Spleen (tissue), 11 donors: ENCODE measurements around the gene PHF20. TPM values are rescaled to one million over a fixed set of nuclear protein-coding genes. Genes with fewer than 3 reads are reported as not detected.

Experiments used
- DNase-seq: peaks from one replicate; pipeline ENCODE4 v3.0.0-alpha.2; 2020
- H3K27ac ChIP-seq, 8 donors: fragments of 200-600 bp; sonication (generic) in 7 of 8; 1 replicate in 4 of 8; 2 replicates in 4 of 8; pipeline versions ENCODE4 v1.5.0 to v1.8.0; 2016 to 2021; ENCODE audit warnings: inconsistent platforms in 4 of 8, mild to moderate bottlenecking in 4 of 8, moderate library complexity in 1 of 8
- H3K27me3 ChIP-seq, 7 donors: fragments of 200-600 bp; sonication (generic) in 6 of 7; replicated peaks in 1 of 7; 1 replicate in 4 of 7; 2 replicates in 3 of 7; pipeline versions ENCODE4 v1.5.0 to v1.8.0; 2016 to 2021; ENCODE audit warnings: inconsistent platforms in 3 of 7, mild to moderate bottlenecking in 1 of 7
- H3K36me3 ChIP-seq, 6 donors: fragments of 200-600 bp; sonication (generic) in 5 of 6; 1 replicate in 4 of 6; 2 replicates in 2 of 6; pipeline versions ENCODE4 v1.5.0 to v1.8.0; 2016 to 2021; ENCODE audit warnings: inconsistent platforms in 2 of 6
- H3K4me1 ChIP-seq, 6 donors: fragments of 200-600 bp; sonication (generic) in 5 of 6; 1 replicate in 3 of 6; 2 replicates in 3 of 6; pipeline versions ENCODE4 v1.5.0 to v1.8.0; 2016 to 2021; ENCODE audit warnings: inconsistent platforms in 3 of 6
- H3K4me3 ChIP-seq, 8 donors: fragments of 200-600 bp; sonication (generic) in 7 of 8; 1 replicate in 4 of 8; 2 replicates in 4 of 8; pipeline versions ENCODE4 v1.5.0 to v1.8.0; 2016 to 2021; ENCODE audit warnings: inconsistent platforms in 4 of 8, mild to moderate bottlenecking in 4 of 8, moderate library complexity in 2 of 8
- H3K9me3 ChIP-seq, 8 donors: fragments of 200-600 bp; sonication (generic) in 7 of 8; 1 replicate in 4 of 8; 2 replicates in 4 of 8; pipeline versions ENCODE4 v1.5.0 to v1.8.0; 2016 to 2021; ENCODE audit warnings: inconsistent platforms in 4 of 8
- CTCF ChIP-seq, 11 experiments: fragments of 200-600 bp in 7 of 11; fragments of 450-650 bp in 4 of 11; sonication (generic) in 4 of 11; IDR thresholded peaks in 8 of 11; conservative IDR thresholded peaks in 3 of 11; 1 replicate in 7 of 11; 2 replicates in 4 of 11; pipeline versions ENCODE4 v1.4.0 to v1.8.0; 2016 to 2021; ENCODE audit warnings: antibody characterized with exemption in 11 of 11, inconsistent platforms in 4 of 11, mild to moderate bottlenecking in 1 of 11
- POLR2A ChIP-seq, 3 donors: fragments of 450-650 bp; IDR thresholded peaks; one replicate each; pipeline ENCODE4 v1.5.1; 2017; ENCODE audit warnings: antibody characterized with exemption in 3 of 3, mild to moderate bottlenecking in 1 of 3
- POLR2AphosphoS5 ChIP-seq, 3 donors: sonication (generic); formaldehyde crosslinking; IDR thresholded peaks; one replicate each; pipeline ENCODE4 v1.5.1; 2017; ENCODE audit warnings: antibody characterized with exemption in 3 of 3
- WGBS, 5 donors: extraction: QIAGEN DNeasy Blood & Tissue Kit in 3 of 5; methylation state at CpG; one replicate each; pipeline versions ENCODE4 v1.1.5 to v1.1.7; 2013 to 2018; 5-methylcytosine and 5-hydroxymethylcytosine counted together
- intact Hi-C: fragments of 100-400 bp; cut with DNase I; formaldehyde crosslinking; loops from one replicate; pipeline ENCODE4 v1.15.0; 2023; ENCODE audit warnings: low total_unique reads
- polyA plus RNA-seq, 3 donors: library from polyadenylated mRNA; stranded (reverse); fragments of 200-250 nt; gene quantifications; one replicate each; pipeline ENCODE4 v1.2.1, GENCODE V29; 2013
- total RNA-seq, 7 donors: library from RNA; depleted of rRNA in 3 of 7; stranded (reverse); fragments of >200 nt in 3 of 7; fragmentation: NEBNext Ultra II Directional in 4 of 7; extraction: Animal tissue kit (Norgen Biotek cat#: 25700) in 4 of 7; gene quantifications; one replicate each; pipeline versions ENCODE4 v1.1.0 to v1.2.1, GENCODE V29; 2016 to 2021
- donor health status: healthy with polysubstance abuse.
- donor health status: DM: no; HTN: no; CAD: no; lungs with moderate emphysema.
- donor health status: DM: no; HTN: no; CAD: no.
- donor health status: Bipolar disorder and iron deficiency.
- donor health status: healthy.
- donor health status: DM: no; HTN: no; CAD: no.
- donor health status: DM: yes; HTN: yes; CAD: no.

The PHF20 gene
- total and polyA plus RNA-seq, 10 donors, result 40.0 to 89.9 (median 57.4) TPM

GRCh38 chr20:35981969-35982368, 210.2 kb downstream of the PHF20 start:
- 50 to 67% (median 63%) methylated on average over 3 of the region's 3 CpGs for whole genome bisulfite sequencing, 5 donors
- no peak for DNase-seq
- no peaks in the 10 kb centered on the region for H3K27me3 ChIP-seq
- no peak overlapping the region for H3K27ac ChIP-seq
- intact Hi-C loops, result no loop called here
- H3K9me3 ChIP-seq, result no peaks in the 10 kb centered on the region
- H3K4me3 ChIP-seq, result no peak overlapping the region
- no peaks in the 10 kb centered on the region for H3K4me1 ChIP-seq
- TF ChIP-seq POLR2AphosphoS5 (IDR thresholded peaks at IDR 0.05), result no peak
- H3K36me3 ChIP-seq, result no peaks in the 10 kb centered on the region

- Histone ChIP-seq H3K4me1 (no peaks in the 10 kb centered on the region), H3K27me3 (no peaks in the 10 kb centered on the region), H3K36me3 (no peaks in the 10 kb centered on the region), H3K9me3 (no peaks in the 10 kb centered on the region), H3K4me3 (no peak overlapping the region), H3K27ac (no peak overlapping the region)
- DNase-seq, result no peak
- intact Hi-C loops, result no loop called here
- TF ChIP-seq POLR2AphosphoS5 (IDR thresholded peaks at IDR 0.05), result no peak
- TF ChIP-seq CTCF (IDR thresholded peaks at IDR 0.05 in 8 of 11, conservative IDR thresholded peaks at IDR 0.05 in 3 of 11), result no peak
- TF ChIP-seq POLR2A (IDR thresholded peaks at IDR 0.05), result no peak
- 42 to 69% (median 57%) methylated on average over 6 of the region's 6 CpGs for WGBS, 5 donors
Observed at GRCh38 chr20:35984382-35984781, 212.6 kb downstream of the PHF20 start.

GRCh38 chr20:35985806-35986205, 214.0 kb downstream of the PHF20 start:
- no peak overlapping the region for H3K27ac ChIP-seq
- no peak for DNase-seq
- no peaks in the 10 kb centered on the region for H3K4me1 ChIP-seq
- no peaks in the 10 kb centered on the region for H3K36me3 ChIP-seq
- H3K27me3 ChIP-seq, result no peaks in the 10 kb centered on the region
- intact Hi-C loops, result no loop called here
- H3K4me3 ChIP-seq, result no peak overlapping the region
- TF ChIP-seq POLR2A (IDR thresholded peaks at IDR 0.05), result no peak
- no peak for TF ChIP-seq POLR2AphosphoS5 (IDR thresholded peaks at IDR 0.05)
- no peak for TF ChIP-seq CTCF (IDR thresholded peaks at IDR 0.05 in 8 of 11, conservative IDR thresholded peaks at IDR 0.05 in 3 of 11)
- no peaks in the 10 kb centered on the region for H3K9me3 ChIP-seq
- WGBS, 5 donors, result 83 to 91% (median 86%) methylated on average over 2 of the region's 2 CpGs

GRCh38 chr20:35988910-35989463, 217.2 kb downstream of the PHF20 start:
- intact Hi-C loops, result no loop called here
- Histone ChIP-seq H3K9me3 (no peaks in the 10 kb centered on the region), H3K27me3 (no peaks in the 10 kb centered on the region), H3K27ac (no peak overlapping the region), H3K36me3 (no peaks in the 10 kb centered on the region), H3K4me3 (no peak overlapping the region), H3K4me1 (peaks cover 0 to 7% (median 2%) of the 10 kb centered on the region in 6 donors)
- TF ChIP-seq POLR2A (IDR thresholded peaks at IDR 0.05), result no peak
- DNase-seq, result no peak
- 70 to 93% (median 84%) methylated on average over 2 of the region's 2 CpGs for WGBS, 5 donors

GRCh38 chr20:35991142-35991771, 219.4 kb downstream of the PHF20 start:
- TF ChIP-seq POLR2A (IDR thresholded peaks at IDR 0.05) (no peak), CTCF (IDR thresholded peaks at IDR 0.05 in 8 of 11, conservative IDR thresholded peaks at IDR 0.05 in 3 of 11) (peak in 3 of 11 experiments; percentile 15 to 34 (median 32)), POLR2AphosphoS5 (IDR thresholded peaks at IDR 0.05) (no peak)
- Histone ChIP-seq H3K4me3 (no peak overlapping the region), H3K27me3 (no peaks in the 10 kb centered on the region), H3K4me1 (peaks cover 0 to 14% (median 5%) of the 10 kb centered on the region in 6 donors), H3K9me3 (no peaks in the 10 kb centered on the region), H3K36me3 (no peaks in the 10 kb centered on the region), H3K27ac (no peak overlapping the region)
- peak; percentile 46 for DNase-seq
- WGBS, 5 donors, result 36 to 41% (median 38%) methylated on average over 3 of the region's 3 CpGs
- intact Hi-C loops, result loop anchor here (10.0 kb wide), 1 partner anchor 204 kb away; no protein-coding TSS in a partner anchor
